ENCODE results near the gene TPRG1L. TPM values are rescaled to one million over a fixed set of nuclear protein-coding genes. Genes with fewer than 3 reads are reported as not detected.

Gene TPRG1L
- total and polyA plus RNA-seq, 2 experiments from 2014 or later, result 6.2 to 20.3 TPM

- H3K27ac Mint-ChIP-seq, result no peak overlapping the region
- peaks cover 34% of the 10 kb centered on the region for H3K4me1 Mint-ChIP-seq
Measured at GRCh38 chr1:3594706-3595377, 30.0 kb upstream of the TPRG1L start.

GRCh38 chr1:3595949-3596348, 28.9 kb upstream of the TPRG1L start:
- no peaks in the 10 kb centered on the region for H3K9me3 Mint-ChIP-seq
- Histone ChIP-seq H3F3A (replicated peaks; ENCODE audit: low read depth) (0 out of 2 replicates have a peak, but pooled peaks cover 3% of the 10 kb centered on the region), H3K36me3 (ENCODE audit: insufficient read depth) (no peaks in the 10 kb centered on the region), H3K27me3 (ENCODE audit: insufficient read depth) (no peaks in the 10 kb centered on the region), H3K79me2 (replicated peaks; ENCODE audit: insufficient read depth) (no peaks in the 10 kb centered on the region), H2AFZ (no peak overlapping the region), H3K9me2 (ENCODE audit: insufficient read depth) (no peaks in the 10 kb centered on the region), H3K4me2 (no peak overlapping the region), H3K4me1 (ENCODE audit: insufficient read depth) (peaks cover 20% of the 10 kb centered on the region; the same call in 1 of the 2 replicates), H3K4me3 (no peak overlapping the region), H4K20me1 (replicated peaks; ENCODE audit: insufficient read depth) (no peaks in the 10 kb centered on the region), H3K27ac (ENCODE audit: low read depth) (no peak overlapping the region)
- H3K27ac Mint-ChIP-seq, result no peak overlapping the region
- no peak overlapping the region for H3K4me3 Mint-ChIP-seq
- H3K27me3 Mint-ChIP-seq (ENCODE audit: insufficient read depth, low read depth, poor library complexity), result peaks cover 4% of the 10 kb centered on the region
- peaks cover 27% of the 10 kb centered on the region for H3K4me1 Mint-ChIP-seq
- H3K36me3 Mint-ChIP-seq (ENCODE audit: low read depth), result no peaks in the 10 kb centered on the region
- DNase-seq (ENCODE audit: low spot score) (no peak), ATAC-seq (no peak)
- TF ChIP-seq REST (IDR thresholded peaks at IDR 0.05; ENCODE audit: unreplicated experiment) (no peak), ZNF114 (CRISPR knock-in tag; IDR thresholded peaks at IDR 0.05) (no peak), NANOG (IDR thresholded peaks at IDR 0.05; ENCODE audit: borderline replicate concordance) (no peak), CREB1 (CRISPR knock-in tag; IDR thresholded peaks at IDR 0.05; ENCODE audit: low read depth) (no peak), ZNF462 (CRISPR knock-in tag; IDR thresholded peaks at IDR 0.05) (no peak), POLR2AphosphoS5 (IDR thresholded peaks at IDR 0.05; ENCODE audit: low read depth) (no peak), EZH2phosphoT487 (IDR thresholded peaks at IDR 0.05; ENCODE audit: unreplicated experiment) (no peak), STAT1 (IDR thresholded peaks at IDR 0.05; ENCODE audit: unreplicated experiment) (no peak), ZNF331 (CRISPR knock-in tag; IDR thresholded peaks at IDR 0.05; ENCODE audit: low read depth) (no peak), ETS1 (IDR thresholded peaks at IDR 0.05) (no peak)

More at GRCh38 chr1:3594706-3595377, 30.0 kb upstream of the TPRG1L start:
- Histone ChIP-seq H3K27ac (ENCODE audit: low read depth) (no peak overlapping the region), H3F3A (replicated peaks; ENCODE audit: low read depth) (0 out of 2 replicates have a peak, but pooled peaks cover 3% of the 10 kb centered on the region), H3K4me1 (ENCODE audit: insufficient read depth) (peaks cover 20% of the 10 kb centered on the region; the same call in 1 of the 2 replicates), H3K4me3 (no peak overlapping the region), H3K9me2 (ENCODE audit: insufficient read depth) (no peaks in the 10 kb centered on the region), H4K20me1 (replicated peaks; ENCODE audit: insufficient read depth) (no peaks in the 10 kb centered on the region), H3K27me3 (ENCODE audit: insufficient read depth) (no peaks in the 10 kb centered on the region), H3K79me2 (replicated peaks; ENCODE audit: insufficient read depth) (no peaks in the 10 kb centered on the region), H3K4me2 (no peak overlapping the region), H2AFZ (no peak overlapping the region), H3K36me3 (ENCODE audit: insufficient read depth) (no peaks in the 10 kb centered on the region)
- ATAC-seq (no peak), DNase-seq (ENCODE audit: low spot score) (no peak)
- Mint-ChIP-seq H3K36me3 (ENCODE audit: low read depth) (no peaks in the 10 kb centered on the region), H3K9me3 (no peaks in the 10 kb centered on the region), H3K4me3 (no peak overlapping the region), H3K27me3 (ENCODE audit: insufficient read depth, low read depth, poor library complexity) (peaks cover 2% of the 10 kb centered on the region)
- no peak for TF ChIP-seq CREB1 (CRISPR knock-in tag; IDR thresholded peaks at IDR 0.05; ENCODE audit: low read depth)
- no peak for TF ChIP-seq EZH2phosphoT487 (IDR thresholded peaks at IDR 0.05; ENCODE audit: unreplicated experiment)
- no peak for TF ChIP-seq STAT1 (IDR thresholded peaks at IDR 0.05; ENCODE audit: unreplicated experiment)
- no peak for TF ChIP-seq ZNF331 (CRISPR knock-in tag; IDR thresholded peaks at IDR 0.05; ENCODE audit: low read depth)
